Measurements from ENCODE around the gene PREX1. TPM values are rescaled to one million over a fixed set of nuclear protein-coding genes. Genes with fewer than 3 reads are reported as not detected.

PREX1 gene
- total and polyA plus RNA-seq, 2 donors (not counting 1 experiment from before 2014, with no cell fraction given), result 1.0 to 3.1 TPM

DNA sequence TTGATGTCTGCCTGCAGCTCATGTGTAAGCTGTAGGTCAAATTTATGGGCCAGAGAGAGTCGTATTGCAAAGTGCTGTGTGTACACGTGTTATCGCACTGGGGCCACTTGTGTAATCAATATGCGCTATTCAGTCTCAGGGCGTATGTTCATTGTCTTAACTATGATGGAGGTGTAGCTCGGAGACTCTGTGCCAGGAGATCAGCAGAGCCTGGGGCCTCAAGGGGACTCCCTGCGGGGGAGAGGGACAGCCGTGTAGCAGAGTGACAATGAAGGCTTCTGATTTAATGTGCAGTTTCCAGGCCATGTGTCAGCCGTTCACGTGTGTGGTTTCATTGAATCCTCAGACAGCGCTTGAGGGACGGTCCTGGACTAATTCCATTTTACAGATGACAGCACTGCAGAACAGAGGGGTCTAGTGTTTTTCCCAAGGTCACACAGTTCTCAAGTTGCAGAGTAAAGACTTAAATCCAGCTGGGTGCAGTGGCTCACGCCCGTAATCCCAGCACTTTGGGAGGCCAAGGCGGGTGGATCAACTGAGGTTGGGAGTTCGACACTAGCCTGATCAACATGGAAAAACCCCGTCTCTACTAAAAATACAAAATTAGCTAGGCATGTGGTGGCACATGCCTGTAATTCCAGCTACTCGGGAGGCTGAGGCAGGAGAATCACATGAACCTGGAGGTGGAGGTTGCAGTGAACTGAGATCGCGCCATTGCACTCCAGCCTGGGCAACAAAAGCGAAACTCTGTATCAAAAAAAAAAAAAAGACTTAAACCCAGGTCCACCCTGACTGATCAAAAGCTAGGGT, 242.5 kb downstream of the PREX1 start:
- no peak overlapping the region for H3K9ac ChIP-seq (ENCODE audit: insufficient read depth, low read length)
- no peaks in the 10 kb centered on the region for H3K36me3 ChIP-seq (ENCODE audit: control insufficient read depth, insufficient read depth, low read length)
- H3K27me3 ChIP-seq (ENCODE audit: control insufficient read depth, insufficient read depth, low read length), result peaks cover 4% of the 10 kb centered on the region
- H3K79me2 ChIP-seq (ENCODE audit: control insufficient read depth, insufficient read depth, low read length), result no peaks in the 10 kb centered on the region
- H4K20me1 ChIP-seq (ENCODE audit: control insufficient read depth, extremely low read depth, insufficient read depth, low read length), result no peaks in the 10 kb centered on the region
- no peak overlapping the region for H3K4me3 ChIP-seq (replicated peaks in 1 of 4; ENCODE audit: control extremely low read depth in 1 of 4, insufficient read depth in 1 of 4, low read depth in 3 of 4, low read length in 4 of 4)
- H3K27ac ChIP-seq (ENCODE audit: insufficient read depth, low read length), result no peak overlapping the region
- no peak for DNase-seq (ENCODE audit: low read depth in 2 of 2)
- no peak overlapping the region for H2AFZ ChIP-seq (ENCODE audit: low read length)
- H3K9me3 ChIP-seq (ENCODE audit: control insufficient read depth, insufficient read depth, low read depth, low read length), result no peaks in the 10 kb centered on the region
- no peak overlapping the region for H3K4me2 ChIP-seq (ENCODE audit: extremely low read depth, insufficient read depth, low read length)
- no peaks in the 10 kb centered on the region for H3K4me1 ChIP-seq (ENCODE audit: control insufficient read depth, extremely low read depth, insufficient read depth, low read length)
- TF ChIP-seq, protein P1, sequence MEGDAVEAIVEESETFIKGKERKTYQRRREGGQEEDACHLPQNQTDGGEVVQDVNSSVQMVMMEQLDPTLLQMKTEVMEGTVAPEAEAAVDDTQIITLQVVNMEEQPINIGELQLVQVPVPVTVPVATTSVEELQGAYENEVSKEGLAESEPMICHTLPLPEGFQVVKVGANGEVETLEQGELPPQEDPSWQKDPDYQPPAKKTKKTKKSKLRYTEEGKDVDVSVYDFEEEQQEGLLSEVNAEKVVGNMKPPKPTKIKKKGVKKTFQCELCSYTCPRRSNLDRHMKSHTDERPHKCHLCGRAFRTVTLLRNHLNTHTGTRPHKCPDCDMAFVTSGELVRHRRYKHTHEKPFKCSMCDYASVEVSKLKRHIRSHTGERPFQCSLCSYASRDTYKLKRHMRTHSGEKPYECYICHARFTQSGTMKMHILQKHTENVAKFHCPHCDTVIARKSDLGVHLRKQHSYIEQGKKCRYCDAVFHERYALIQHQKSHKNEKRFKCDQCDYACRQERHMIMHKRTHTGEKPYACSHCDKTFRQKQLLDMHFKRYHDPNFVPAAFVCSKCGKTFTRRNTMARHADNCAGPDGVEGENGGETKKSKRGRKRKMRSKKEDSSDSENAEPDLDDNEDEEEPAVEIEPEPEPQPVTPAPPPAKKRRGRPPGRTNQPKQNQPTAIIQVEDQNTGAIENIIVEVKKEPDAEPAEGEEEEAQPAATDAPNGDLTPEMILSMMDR (conservative IDR thresholded peaks at IDR 0.05 in 1 of 2, IDR thresholded peaks at IDR 0.05 in 1 of 2; ENCODE audit: low read depth in 1 of 2, low read length in 2 of 2), result no peak
- TF ChIP-seq EZH2 (IDR thresholded peaks at IDR 0.05; ENCODE audit: low read length, missing control alignments), result no peak

DNA sequence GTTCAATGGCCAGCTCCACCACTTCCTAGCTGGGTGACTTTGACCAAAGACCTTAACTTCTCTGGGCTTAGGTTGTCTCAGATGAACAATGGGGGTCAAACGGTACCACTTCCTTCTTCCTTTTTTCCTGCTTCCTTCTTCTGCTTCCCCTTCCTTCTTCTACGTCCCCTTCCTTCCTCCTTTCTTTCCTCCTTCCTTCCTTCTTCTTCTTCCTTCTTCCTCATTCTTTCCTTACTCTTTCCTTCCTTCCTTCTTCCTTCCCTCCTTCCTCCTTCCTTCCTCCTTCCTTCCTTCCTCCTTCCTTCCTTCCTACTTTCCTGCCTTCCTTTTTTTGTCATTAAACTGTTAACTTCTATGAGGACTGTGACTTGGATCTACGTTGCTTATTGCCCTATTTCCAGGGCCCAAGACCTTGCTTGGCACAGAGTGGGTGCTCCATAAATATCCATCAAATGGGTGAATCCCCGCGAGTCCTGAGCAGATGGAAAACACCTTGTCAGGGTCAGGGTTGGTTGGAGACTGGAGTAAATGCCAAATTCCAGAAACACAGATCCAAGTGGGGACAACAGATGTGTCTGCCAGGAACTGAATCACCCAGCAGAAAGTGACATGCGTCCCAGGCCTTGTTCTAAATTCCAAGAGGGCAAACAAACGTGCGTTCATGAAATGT, 243.3 kb downstream of the PREX1 start:
- H3K27me3 ChIP-seq (ENCODE audit: control insufficient read depth, insufficient read depth, low read length), result peaks cover 4% of the 10 kb centered on the region
- no peaks in the 10 kb centered on the region for H3K4me1 ChIP-seq (ENCODE audit: control insufficient read depth, extremely low read depth, insufficient read depth, low read length)
- H3K27ac ChIP-seq (ENCODE audit: insufficient read depth, low read length), result no peak overlapping the region
- no peaks in the 10 kb centered on the region for H3K9me3 ChIP-seq (ENCODE audit: control insufficient read depth, insufficient read depth, low read depth, low read length)
- H3K4me3 ChIP-seq (replicated peaks in 1 of 4; ENCODE audit: control extremely low read depth in 1 of 4, insufficient read depth in 1 of 4, low read depth in 3 of 4, low read length in 4 of 4), result no peak overlapping the region
- DNase-seq (ENCODE audit: low read depth in 2 of 2), result no peak
- no peaks in the 10 kb centered on the region for H3K36me3 ChIP-seq (ENCODE audit: control insufficient read depth, insufficient read depth, low read length)
- H3K4me2 ChIP-seq (ENCODE audit: extremely low read depth, insufficient read depth, low read length), result no peak overlapping the region
- no peaks in the 10 kb centered on the region for H4K20me1 ChIP-seq (ENCODE audit: control insufficient read depth, extremely low read depth, insufficient read depth, low read length)
- TF ChIP-seq, protein P1 (conservative IDR thresholded peaks at IDR 0.05 in 1 of 2, IDR thresholded peaks at IDR 0.05 in 1 of 2; ENCODE audit: low read depth in 1 of 2, low read length in 2 of 2), result no peak
- TF ChIP-seq EZH2 (IDR thresholded peaks at IDR 0.05; ENCODE audit: low read length, missing control alignments), result no peak
- no peak overlapping the region for H2AFZ ChIP-seq (ENCODE audit: low read length)
- no peaks in the 10 kb centered on the region for H3K79me2 ChIP-seq (ENCODE audit: control insufficient read depth, insufficient read depth, low read length)
- no peak overlapping the region for H3K9ac ChIP-seq (ENCODE audit: insufficient read depth, low read length)

DNA sequence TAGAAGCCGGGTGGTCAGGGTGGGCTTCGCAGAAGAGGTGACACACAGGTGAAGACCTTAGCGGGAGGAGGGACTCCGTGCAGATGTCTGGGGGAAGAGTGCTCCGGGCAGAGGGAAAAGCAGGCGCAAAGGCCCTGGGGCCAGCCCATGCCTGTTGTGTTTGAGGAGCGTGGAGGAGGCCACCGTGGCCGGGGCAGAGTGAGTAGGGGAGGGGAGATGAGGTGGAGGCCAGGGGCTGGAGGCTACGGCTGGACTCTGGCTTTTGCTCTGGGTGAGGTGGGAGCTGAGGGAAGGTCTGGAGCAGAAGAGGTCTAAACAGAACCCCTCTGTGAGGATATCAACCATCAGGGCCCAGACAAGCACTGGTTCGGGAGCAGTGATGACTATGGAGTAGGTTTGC, 244.0 kb downstream of the PREX1 start:
- H3K79me2 ChIP-seq (ENCODE audit: control insufficient read depth, insufficient read depth, low read length), result no peaks in the 10 kb centered on the region
- no peaks in the 10 kb centered on the region for H3K36me3 ChIP-seq (ENCODE audit: control insufficient read depth, insufficient read depth, low read length)
- no peaks in the 10 kb centered on the region for H3K9me3 ChIP-seq (ENCODE audit: control insufficient read depth, insufficient read depth, low read depth, low read length)
- peaks cover 4% of the 10 kb centered on the region for H3K27me3 ChIP-seq (ENCODE audit: control insufficient read depth, insufficient read depth, low read length)
- DNase-seq (ENCODE audit: low read depth in 2 of 2), result no peak
- no peak overlapping the region for H3K9ac ChIP-seq (ENCODE audit: insufficient read depth, low read length)
- H4K20me1 ChIP-seq (ENCODE audit: control insufficient read depth, extremely low read depth, insufficient read depth, low read length), result no peaks in the 10 kb centered on the region
- no peak overlapping the region for H2AFZ ChIP-seq (ENCODE audit: low read length)
- no peak overlapping the region for H3K4me2 ChIP-seq (ENCODE audit: extremely low read depth, insufficient read depth, low read length)
- TF ChIP-seq, protein P1 (conservative IDR thresholded peaks at IDR 0.05 in 1 of 2, IDR thresholded peaks at IDR 0.05 in 1 of 2; ENCODE audit: low read depth in 1 of 2, low read length in 2 of 2), result no peak
- no peak for TF ChIP-seq EZH2 (IDR thresholded peaks at IDR 0.05; ENCODE audit: low read length, missing control alignments)
- H3K4me3 ChIP-seq (replicated peaks in 1 of 4; ENCODE audit: control extremely low read depth in 1 of 4, insufficient read depth in 1 of 4, low read depth in 3 of 4, low read length in 4 of 4), result no peak overlapping the region
- H3K27ac ChIP-seq (ENCODE audit: insufficient read depth, low read length), result no peak overlapping the region
- no peaks in the 10 kb centered on the region for H3K4me1 ChIP-seq (ENCODE audit: control insufficient read depth, extremely low read depth, insufficient read depth, low read length)

All from fibroblast of lung (primary cell).